HG03342 (cell line): Measurements from ENCODE around the gene PREP.
"Not testable (repeated sequence)": the region's sequence is repeated elsewhere in the genome, so short reads cannot be mapped to it uniquely, and the experiment has no call there.

Experiments
- ATAC-seq: cut with Tn5 transposase; IDR thresholded peaks from one replicate; pipeline ENCODE4 v1.9.1; 2021; ENCODE audit warnings: mild to moderate bottlenecking, moderate library complexity; ENCODE audit not compliant: unreplicated experiment

PREP gene

GRCh38 chr6:105402939-105403935 lies at the start of gene PREP:
Gene PREP (minus strand): TSS chr6:105403082. CDS start chr6:105402891, 191 bp downstream.
- peak; percentile 95 for ATAC-seq

- no peak for ATAC-seq
Measured at GRCh38 chr6:105452376-105452775, 49.5 kb upstream of the PREP start.

DNA sequence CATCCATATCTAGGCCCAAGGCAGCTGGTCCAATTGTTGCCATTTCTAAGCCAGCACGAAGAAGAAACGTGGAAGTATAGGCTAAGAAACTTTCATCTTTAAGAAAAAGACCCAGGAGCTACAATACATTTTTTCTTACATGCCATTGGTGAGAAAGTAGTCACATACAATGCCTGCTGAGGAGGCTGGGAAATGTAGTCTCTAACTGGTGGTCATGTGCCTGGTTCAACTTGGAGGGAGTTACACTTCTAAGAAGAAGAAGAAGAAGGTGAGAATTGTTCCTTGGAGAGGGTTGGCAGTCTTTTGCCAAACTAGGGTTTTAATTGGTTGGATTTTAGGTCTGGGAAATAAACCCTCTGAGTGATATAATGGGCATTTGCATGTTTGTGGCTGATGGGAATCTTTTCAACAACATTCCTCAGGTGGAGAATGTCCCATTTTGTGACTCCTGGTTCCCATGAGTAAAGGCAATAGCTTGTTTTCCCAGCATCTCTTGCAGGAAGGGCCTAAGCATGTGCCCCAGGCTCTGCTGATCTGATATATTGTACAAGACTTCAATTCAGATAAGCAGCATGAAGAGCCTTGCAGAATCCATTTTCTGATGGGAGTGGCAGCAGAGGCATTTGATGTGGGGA lies 47.0 kb upstream of the PREP start:
- ATAC-seq: no peak

- no peak for ATAC-seq
Measured at GRCh38 chr6:105445481-105445880, 42.6 kb upstream of the PREP start.

GRCh38 chr6:105443941-105444340 lies 41.1 kb upstream of the PREP start:
- ATAC-seq: no peak

DNA sequence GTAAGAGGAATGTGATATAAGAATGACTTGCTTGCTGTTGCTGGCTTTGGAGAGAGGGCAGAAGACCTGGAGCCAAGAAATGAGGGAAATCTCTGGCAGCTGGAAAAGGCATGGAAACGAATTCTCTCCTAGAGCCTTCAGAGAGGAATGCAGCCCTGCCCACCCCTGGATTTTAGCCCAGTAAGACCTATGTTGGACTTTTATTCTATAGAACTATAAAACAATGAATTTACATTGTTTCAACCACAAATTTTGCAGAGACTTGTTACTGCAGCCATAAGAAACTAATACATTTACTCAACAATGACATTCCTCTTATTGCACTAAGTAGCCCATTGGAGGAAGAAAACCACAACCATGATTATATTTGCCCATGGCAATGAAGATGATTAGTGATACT lies 39.5 kb upstream of the PREP start:
- ATAC-seq: no peak

GRCh38 chr6:105437236-105437635 lies 34.4 kb upstream of the PREP start:
- no peak for ATAC-seq

DNA sequence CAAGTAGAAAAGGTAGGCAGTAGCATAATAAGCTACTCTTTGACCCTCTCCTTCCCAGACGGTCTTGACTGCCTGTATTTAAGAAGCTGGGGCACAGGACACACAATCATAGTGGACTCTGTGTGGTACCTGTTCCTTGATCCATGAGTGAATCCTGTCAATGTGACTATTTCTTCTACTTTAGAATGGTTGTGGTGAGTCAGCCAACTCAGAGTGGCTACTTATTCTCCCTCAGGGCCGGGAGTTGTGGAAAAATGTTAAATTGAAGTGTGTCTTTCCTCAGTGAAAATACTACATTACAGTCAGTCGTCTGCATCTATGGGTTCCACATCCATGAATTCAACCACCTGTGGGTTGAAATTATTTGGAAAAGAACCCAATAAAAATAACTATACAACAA lies 30.8 kb upstream of the PREP start:
- no peak for ATAC-seq

- no peak for ATAC-seq
Measured at GRCh38 chr6:105432797-105433196, 29.9 kb upstream of the PREP start.

- ATAC-seq: peak; percentile 45
Measured at GRCh38 chr6:105431226-105431625, 28.3 kb upstream of the PREP start.

- ATAC-seq: no peak
Measured at GRCh38 chr6:105430685-105431084, 27.8 kb upstream of the PREP start.

DNA sequence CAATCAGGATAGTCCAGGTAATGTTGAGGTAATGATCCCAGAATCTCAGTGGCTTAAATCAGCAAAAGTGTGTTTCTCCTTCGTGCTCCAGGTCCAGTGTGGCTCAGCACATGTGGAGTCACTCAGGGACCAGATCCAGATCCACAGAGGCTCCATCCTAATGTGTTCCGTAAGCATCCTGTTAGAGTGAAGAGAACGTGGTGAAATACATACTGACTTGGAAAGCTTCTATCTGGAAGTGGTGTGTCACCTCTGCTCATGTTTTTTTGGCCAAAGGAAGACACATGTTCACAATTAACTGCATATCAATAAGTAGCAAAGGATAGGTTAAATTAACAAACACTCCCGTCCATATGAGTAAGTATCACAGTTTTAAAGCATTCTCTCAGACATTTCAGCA lies 26.8 kb upstream of the PREP start:
- ATAC-seq: no peak

GRCh38 chr6:105428342-105428957 lies 25.6 kb upstream of the PREP start:
- ATAC-seq: no peak

DNA sequence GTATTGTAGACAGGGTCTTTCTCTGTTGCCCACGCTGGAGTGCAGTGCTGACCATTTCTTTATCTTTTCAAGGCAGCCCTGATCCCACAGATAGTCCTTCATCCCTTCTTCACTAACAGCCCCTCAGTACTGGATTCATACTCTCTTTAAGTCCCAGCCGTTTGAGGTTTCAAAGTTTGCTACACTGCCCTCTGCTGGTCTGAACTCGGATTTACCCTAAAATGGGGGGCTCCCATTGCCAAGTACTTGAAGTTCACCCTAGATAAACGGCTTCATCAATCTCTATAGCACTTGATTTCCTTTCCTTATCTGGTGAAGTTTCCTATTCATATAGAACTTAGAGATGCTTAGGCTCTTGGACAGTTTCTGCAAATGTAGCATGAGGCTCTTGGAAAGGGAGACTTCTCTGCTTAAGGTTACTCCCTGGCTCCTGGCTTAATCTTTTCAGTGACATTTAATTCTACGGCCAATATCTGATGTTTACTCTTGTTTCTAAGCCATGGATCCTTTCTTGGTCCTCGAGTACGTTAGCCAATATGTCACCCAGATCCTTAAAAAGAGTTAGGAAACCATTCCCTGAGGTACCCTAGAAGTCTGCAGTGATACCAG lies 21.4 kb upstream of the PREP start:
- peak; percentile 77 for ATAC-seq

GRCh38 chr6:105416971-105417370 lies 14.1 kb upstream of the PREP start:
- ATAC-seq: not testable (repeated sequence)

DNA sequence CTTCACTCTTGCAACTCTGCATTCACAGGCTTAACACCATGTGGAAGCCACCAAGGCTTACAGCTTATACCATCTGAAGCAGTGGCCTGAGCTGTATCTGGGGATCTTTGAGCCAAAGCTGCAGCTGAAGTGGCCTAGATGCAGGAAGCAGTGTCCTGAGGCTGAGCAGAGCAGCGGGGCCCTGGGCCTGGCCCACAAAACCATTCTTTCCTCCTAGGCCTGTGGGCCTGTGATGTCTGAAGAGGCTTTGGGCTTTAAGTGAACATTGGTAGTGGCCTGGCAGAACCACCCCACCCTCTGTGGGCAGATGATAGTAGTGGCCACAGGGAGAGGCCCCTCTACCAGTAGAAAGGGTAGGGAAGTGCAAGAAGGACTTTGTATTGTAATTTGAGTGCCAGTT lies 6.9 kb upstream of the PREP start:
- ATAC-seq: no peak

- peak; percentile 38 for ATAC-seq
Measured at GRCh38 chr6:105402090-105402938, 568 bp downstream of the PREP start.

GRCh38 chr6:105401247-105402089 lies 1.4 kb downstream of the PREP start:
- ATAC-seq: no peak

DNA sequence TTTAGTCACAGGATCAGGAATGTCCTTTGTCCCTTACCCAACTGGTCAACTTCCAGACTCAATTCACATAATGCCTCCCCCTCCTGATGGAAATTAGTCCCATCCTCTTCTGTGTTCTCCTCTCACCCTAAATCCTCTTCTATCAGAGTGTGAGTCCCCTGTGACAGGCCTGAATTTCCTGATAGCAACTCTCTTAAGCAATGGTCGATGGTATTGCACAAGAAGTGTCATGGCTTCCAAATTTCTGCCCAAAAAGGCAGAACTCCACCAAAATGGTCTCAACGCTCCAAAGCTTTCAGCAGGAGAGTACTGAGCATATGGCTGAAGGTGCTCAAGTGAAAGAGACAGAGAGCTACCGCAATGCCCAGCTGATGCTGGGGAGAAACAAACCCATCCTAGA lies 2.4 kb downstream of the PREP start:
- ATAC-seq: no peak
